ENCODE results near the gene OR7A10.

DNA sequence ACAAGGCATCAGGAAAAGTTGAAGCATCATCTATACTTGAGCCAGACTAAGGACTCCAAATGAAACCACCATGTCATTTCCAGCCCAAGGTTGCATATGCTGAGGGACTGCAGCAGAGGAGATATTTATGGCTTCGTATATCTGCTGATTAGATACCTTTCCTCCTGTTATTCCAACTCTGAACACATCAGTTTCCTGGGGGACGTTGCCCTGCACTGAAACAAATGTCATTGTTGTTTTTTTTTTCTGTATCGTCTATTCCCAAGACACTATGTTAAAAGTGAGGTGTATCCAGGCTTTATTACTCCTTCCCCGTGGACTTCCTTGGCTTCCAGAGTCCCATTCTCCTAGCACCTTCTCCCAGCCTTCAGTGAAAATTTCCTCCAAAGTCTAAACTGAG lies 37.3 kb upstream of the OR7A10 start, which contains the start of gene OR7A17:
- no peak for TF ChIP-seq SUZ12 (IDR thresholded peaks at IDR 0.05; ENCODE audit: extremely low read depth, insufficient read depth, insufficient read length)
- TF ChIP-seq YY1 (IDR thresholded peaks at IDR 0.05; ENCODE audit: insufficient read depth, insufficient read length) = no peak
- TF ChIP-seq ZNF274 (IDR thresholded peaks at IDR 0.05; ENCODE audit: low read depth, low read length) = no peak
